Upper lobe of left lung (tissue), 6 donors: ENCODE measurements around the gene COPG2. TPM values are rescaled to one million over a fixed set of nuclear protein-coding genes. Genes with fewer than 3 reads are reported as not detected.

ENCODE experiments used
- ATAC-seq, 2 donors: fragments of 200-7000 bp; cut with Tn5 transposase; one replicate each; pipeline ENCODE4 v1.9.1; 2022; ENCODE audit warnings: mild to moderate bottlenecking in 2 of 2, moderate library complexity in 2 of 2; ENCODE audit not compliant: low FRiP score in 2 of 2
- DNase-seq, 2 donors: peaks; one replicate each; pipeline ENCODE4 v3.0.0-alpha.2; 2019 to 2020
- H3K27ac ChIP-seq, 4 donors: fragments of 200-600 bp; sonication (generic); one replicate each; pipeline ENCODE4 v1.5.1; 2016 to 2019
- H3K27me3 ChIP-seq, 4 donors: fragments of 200-600 bp; sonication (generic); one replicate each; pipeline ENCODE4 v1.5.1; 2017 to 2019
- H3K36me3 ChIP-seq, 4 donors: fragments of 200-600 bp; sonication (generic); one replicate each; pipeline ENCODE4 v1.5.1; 2016 to 2019
- H3K4me1 ChIP-seq, 4 donors: fragments of 200-600 bp; sonication (generic); one replicate each; pipeline ENCODE4 v1.5.1; 2018 to 2019
- H3K4me3 ChIP-seq, 4 donors: fragments of 200-600 bp; sonication (generic); one replicate each; pipeline ENCODE4 v1.5.1; 2017 to 2019; ENCODE audit warnings: mild to moderate bottlenecking in 2 of 4, moderate library complexity in 1 of 4
- H3K9me3 ChIP-seq, 4 donors: fragments of 200-600 bp; sonication (generic); one replicate each; pipeline ENCODE4 v1.5.1; 2018 to 2019
- EP300 ChIP-seq, 4 donors: sonication (generic); formaldehyde crosslinking; IDR thresholded peaks; one replicate each; pipeline ENCODE4 v1.5.1; 2017; ENCODE audit warnings: antibody characterized with exemption in 4 of 4, control low read depth in 2 of 4
- POLR2A ChIP-seq, 4 donors: fragments of 450-650 bp; IDR thresholded peaks; one replicate each; pipeline ENCODE4 v1.5.1; 2016 to 2017; ENCODE audit warnings: antibody characterized with exemption in 4 of 4, mild to moderate bottlenecking in 2 of 4
- POLR2AphosphoS5 ChIP-seq, 2 donors: sonication (generic); formaldehyde crosslinking; IDR thresholded peaks; one replicate each; pipeline ENCODE4 v1.5.1; 2017; ENCODE audit warnings: antibody characterized with exemption in 2 of 2
- WGBS, 2 donors: methylation state at CpG; one replicate each; pipeline ENCODE4 v1.1.5; 2017 to 2018; 5-methylcytosine and 5-hydroxymethylcytosine counted together
- total RNA-seq, 6 donors: library from RNA; depleted of rRNA in 4 of 6; stranded (reverse); fragments of >200 nt in 4 of 6; gene quantifications; one replicate each; pipeline versions ENCODE4 v1.1.0 to v1.2.1, GENCODE V29; 2016 to 2021
- TF ChIP-seq, protein P1 (sequence below), 6 experiments: fragments of 450-650 bp in 4 of 6; fragments of 200-600 bp in 2 of 6; sonication (generic) in 2 of 6; IDR thresholded peaks; one replicate each; pipeline ENCODE4 v1.5.1; 2016 to 2019; ENCODE audit warnings: antibody characterized with exemption in 6 of 6
- donor health status: DM: no; HTN: no; CAD: no; lungs with moderate emphysema.
- donor health status: DM: no; HTN: yes; CAD: no; lungs with severe emphysema.

The COPG2 gene
- total RNA-seq, 6 donors from 2014 or later: 8.4 to 18.7 (median 13.9) TPM

DNA sequence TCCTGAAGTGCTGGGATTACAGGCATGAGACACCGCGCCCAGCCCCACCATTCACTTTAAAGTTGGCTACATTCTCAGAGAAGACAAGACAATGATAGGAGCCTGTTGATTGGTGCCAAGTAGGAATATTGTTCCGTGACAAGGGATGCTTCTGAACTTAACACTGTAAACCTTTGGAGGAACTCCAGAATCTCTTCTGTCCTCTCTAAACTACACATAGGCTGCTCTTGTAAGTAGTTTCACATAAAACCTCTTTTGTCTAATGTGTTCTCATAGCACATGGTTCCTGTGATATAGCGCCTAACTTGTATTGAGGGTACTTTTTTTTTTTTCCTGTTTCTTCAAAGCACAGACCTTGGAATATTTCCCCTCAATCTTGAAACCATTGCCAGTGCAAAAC lies 3.6 kb upstream of the COPG2 start:
- no peak overlapping the region for H3K4me3 ChIP-seq
- H3K9me3 ChIP-seq: no peaks in the 10 kb centered on the region
- TF ChIP-seq POLR2AphosphoS5 (IDR thresholded peaks at IDR 0.05) (no peak), POLR2A (IDR thresholded peaks at IDR 0.05) (no peak), EP300 (IDR thresholded peaks at IDR 0.05) (no peak)
- TF ChIP-seq, protein P1, sequence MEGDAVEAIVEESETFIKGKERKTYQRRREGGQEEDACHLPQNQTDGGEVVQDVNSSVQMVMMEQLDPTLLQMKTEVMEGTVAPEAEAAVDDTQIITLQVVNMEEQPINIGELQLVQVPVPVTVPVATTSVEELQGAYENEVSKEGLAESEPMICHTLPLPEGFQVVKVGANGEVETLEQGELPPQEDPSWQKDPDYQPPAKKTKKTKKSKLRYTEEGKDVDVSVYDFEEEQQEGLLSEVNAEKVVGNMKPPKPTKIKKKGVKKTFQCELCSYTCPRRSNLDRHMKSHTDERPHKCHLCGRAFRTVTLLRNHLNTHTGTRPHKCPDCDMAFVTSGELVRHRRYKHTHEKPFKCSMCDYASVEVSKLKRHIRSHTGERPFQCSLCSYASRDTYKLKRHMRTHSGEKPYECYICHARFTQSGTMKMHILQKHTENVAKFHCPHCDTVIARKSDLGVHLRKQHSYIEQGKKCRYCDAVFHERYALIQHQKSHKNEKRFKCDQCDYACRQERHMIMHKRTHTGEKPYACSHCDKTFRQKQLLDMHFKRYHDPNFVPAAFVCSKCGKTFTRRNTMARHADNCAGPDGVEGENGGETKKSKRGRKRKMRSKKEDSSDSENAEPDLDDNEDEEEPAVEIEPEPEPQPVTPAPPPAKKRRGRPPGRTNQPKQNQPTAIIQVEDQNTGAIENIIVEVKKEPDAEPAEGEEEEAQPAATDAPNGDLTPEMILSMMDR (IDR thresholded peaks at IDR 0.05): no peak
- no peaks in the 10 kb centered on the region for H3K27me3 ChIP-seq
- no peaks in the 10 kb centered on the region for H3K36me3 ChIP-seq
- ATAC-seq: no peak
- 94 to 96% methylated on average over 4 of the region's 4 CpGs for WGBS, 2 donors
- H3K4me1 ChIP-seq: peaks cover 6 to 13% (median 8%) of the 10 kb centered on the region in 4 donors
- no peak overlapping the region for H3K27ac ChIP-seq
- no peak for DNase-seq

DNA sequence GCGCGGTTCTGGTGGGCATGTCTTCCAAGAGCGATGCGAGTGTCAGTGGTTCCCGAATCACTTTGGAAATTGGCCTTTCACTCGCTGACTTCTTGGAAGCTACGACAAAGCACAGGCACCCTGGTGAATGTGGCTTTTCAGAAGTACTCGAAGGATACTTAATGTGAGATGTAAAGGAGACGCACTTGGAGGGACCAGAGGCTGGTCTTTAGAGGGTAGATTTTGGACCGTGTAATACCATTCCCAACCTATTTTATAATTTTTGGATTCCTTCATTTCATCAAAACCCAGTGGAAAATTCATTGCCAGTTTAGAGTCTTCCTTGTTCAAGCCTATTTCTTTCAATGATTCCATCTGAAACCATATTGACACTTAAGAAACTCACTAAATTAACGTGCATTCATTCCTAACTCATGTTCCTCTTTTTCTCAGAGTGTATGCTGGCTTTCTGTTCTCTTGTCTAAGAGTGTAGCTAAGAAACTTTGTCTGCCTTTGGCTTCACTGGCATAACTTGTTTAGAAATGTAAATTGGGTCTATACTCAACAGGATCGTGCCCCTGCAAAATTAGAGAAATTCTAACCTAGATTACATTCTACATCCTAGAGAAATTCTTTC lies 645 bp upstream of the COPG2 start:
- Histone ChIP-seq H3K4me1 (peaks cover 6 to 13% (median 8%) of the 10 kb centered on the region in 4 donors), H3K27ac (peak overlapping the region; percentile 76 to 91 (median 78))
- ATAC-seq: no peak

GRCh38 chr7:130667593-130668257 lies 823 bp downstream of the COPG2 start:
- no peaks in the 10 kb centered on the region for H3K9me3 ChIP-seq
- H3K36me3 ChIP-seq: peaks cover 0 to under 1% (median 0%) of the 10 kb centered on the region in 4 donors
- H3K4me1 ChIP-seq: peaks cover 6 to 13% (median 8%) of the 10 kb centered on the region in 4 donors
- ATAC-seq (no peak), DNase-seq (no peak)
- H3K27me3 ChIP-seq: no peaks in the 10 kb centered on the region
- 18 to 23% methylated on average over 15 to 19 of the region's 19 CpGs for WGBS, 2 donors
- H3K27ac ChIP-seq: peak overlapping the region; percentile 76 to 91 (median 78)
- H3K4me3 ChIP-seq: peak overlapping the region; percentile 41 to 93 (median 90)
- TF ChIP-seq POLR2A (IDR thresholded peaks at IDR 0.05) (no peak), EP300 (IDR thresholded peaks at IDR 0.05) (no peak), POLR2AphosphoS5 (IDR thresholded peaks at IDR 0.05) (no peak)
- TF ChIP-seq, protein P1 (IDR thresholded peaks at IDR 0.05): no peak

More for the DNA sequence above, 645 bp upstream of the COPG2 start:
- Histone ChIP-seq H3K27me3 (no peaks in the 10 kb centered on the region), H3K4me3 (peak overlapping the region; percentile 41 to 93 (median 90)), H3K9me3 (no peaks in the 10 kb centered on the region), H3K36me3 (no peaks in the 10 kb centered on the region)
- TF ChIP-seq EP300 (IDR thresholded peaks at IDR 0.05): no peak
- no peak for TF ChIP-seq POLR2AphosphoS5 (IDR thresholded peaks at IDR 0.05)
- TF ChIP-seq POLR2A (IDR thresholded peaks at IDR 0.05): no peak
- TF ChIP-seq, protein P1 (IDR thresholded peaks at IDR 0.05): no peak
- no peak for DNase-seq
- 8 to 14% methylated on average over 9 to 12 of the region's 12 CpGs for WGBS, 2 donors

DNA sequence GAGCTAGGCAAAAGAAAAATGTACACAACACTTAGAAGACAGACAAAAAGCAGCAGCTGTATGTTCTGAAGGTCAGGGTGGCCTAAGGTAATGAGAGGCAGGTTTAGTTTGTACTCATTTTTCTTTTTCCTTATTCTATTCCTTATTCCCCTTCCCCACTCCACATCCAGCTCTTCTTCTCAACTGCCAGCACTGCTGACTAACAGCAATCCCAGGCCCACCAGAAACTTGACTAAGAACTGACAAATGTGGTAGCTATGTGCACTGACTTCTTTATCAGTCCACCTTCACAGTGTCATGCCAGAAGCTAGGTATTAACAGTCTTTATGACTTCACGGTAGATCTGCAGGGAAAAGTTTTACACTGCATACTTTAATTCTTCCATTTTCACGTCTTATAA lies 6.1 kb downstream of the COPG2 start:
- no peaks in the 10 kb centered on the region for H3K9me3 ChIP-seq
- H3K27me3 ChIP-seq: no peaks in the 10 kb centered on the region
- H3K4me3 ChIP-seq: no peak overlapping the region
- ATAC-seq: no peak
- no peak for TF ChIP-seq EP300 (IDR thresholded peaks at IDR 0.05)
- TF ChIP-seq POLR2A (IDR thresholded peaks at IDR 0.05): no peak
- TF ChIP-seq, protein P1 (IDR thresholded peaks at IDR 0.05): no peak
- no peak for TF ChIP-seq POLR2AphosphoS5 (IDR thresholded peaks at IDR 0.05)
- H3K36me3 ChIP-seq: peaks cover 0 to 26% (median 4%) of the 10 kb centered on the region in 4 donors
- no peak for DNase-seq
- H3K27ac ChIP-seq: no peak overlapping the region
- WGBS, 2 donors: 92% methylated on average over 2 of the region's 2 CpGs
- H3K4me1 ChIP-seq: peaks cover 0 to 2% (median under 1%) of the 10 kb centered on the region in 4 donors
